Measurements from ENCODE around the gene NUCB2.

Gene NUCB2

DNA sequence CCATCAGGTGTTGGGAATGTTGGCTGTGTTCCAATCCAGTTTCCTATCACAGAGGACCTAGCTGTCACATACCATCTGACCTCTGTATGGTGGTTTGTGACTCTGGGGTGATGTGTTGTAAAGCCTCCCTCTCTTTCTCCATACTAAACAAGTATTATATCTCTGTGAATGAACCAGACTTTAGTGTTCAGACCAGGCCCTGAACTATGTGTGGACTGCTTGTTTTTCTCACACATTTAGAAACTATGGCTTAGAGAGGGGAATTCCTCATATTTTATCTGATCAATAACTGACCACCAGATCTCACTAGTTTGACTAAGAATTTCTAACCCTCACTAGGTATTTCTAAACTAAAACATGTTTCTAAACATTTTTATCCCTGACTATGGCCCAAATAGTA lies 92.6 kb downstream of the NUCB2 start:
- H3K4me3 ChIP-seq (ENCODE audit: low read depth, low read length): no peak overlapping the region
- TF ChIP-seq, protein P1, sequence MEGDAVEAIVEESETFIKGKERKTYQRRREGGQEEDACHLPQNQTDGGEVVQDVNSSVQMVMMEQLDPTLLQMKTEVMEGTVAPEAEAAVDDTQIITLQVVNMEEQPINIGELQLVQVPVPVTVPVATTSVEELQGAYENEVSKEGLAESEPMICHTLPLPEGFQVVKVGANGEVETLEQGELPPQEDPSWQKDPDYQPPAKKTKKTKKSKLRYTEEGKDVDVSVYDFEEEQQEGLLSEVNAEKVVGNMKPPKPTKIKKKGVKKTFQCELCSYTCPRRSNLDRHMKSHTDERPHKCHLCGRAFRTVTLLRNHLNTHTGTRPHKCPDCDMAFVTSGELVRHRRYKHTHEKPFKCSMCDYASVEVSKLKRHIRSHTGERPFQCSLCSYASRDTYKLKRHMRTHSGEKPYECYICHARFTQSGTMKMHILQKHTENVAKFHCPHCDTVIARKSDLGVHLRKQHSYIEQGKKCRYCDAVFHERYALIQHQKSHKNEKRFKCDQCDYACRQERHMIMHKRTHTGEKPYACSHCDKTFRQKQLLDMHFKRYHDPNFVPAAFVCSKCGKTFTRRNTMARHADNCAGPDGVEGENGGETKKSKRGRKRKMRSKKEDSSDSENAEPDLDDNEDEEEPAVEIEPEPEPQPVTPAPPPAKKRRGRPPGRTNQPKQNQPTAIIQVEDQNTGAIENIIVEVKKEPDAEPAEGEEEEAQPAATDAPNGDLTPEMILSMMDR (IDR thresholded peaks at IDR 0.05; ENCODE audit: borderline replicate concordance, insufficient read depth, low read depth, low read length): no peak

- TF ChIP-seq, protein P1 (IDR thresholded peaks at IDR 0.05; ENCODE audit: borderline replicate concordance, insufficient read depth, low read depth, low read length): no peak
- H3K4me3 ChIP-seq (ENCODE audit: low read depth, low read length): no peak overlapping the region
Measured at GRCh38 chr11:17369684-17370243, 93.2 kb downstream of the NUCB2 start.

GRCh38 chr11:17371614-17372013 lies 95.1 kb downstream of the NUCB2 start:
- no peak overlapping the region for H3K4me3 ChIP-seq (ENCODE audit: low read depth, low read length)
- TF ChIP-seq, protein P1 (IDR thresholded peaks at IDR 0.05; ENCODE audit: borderline replicate concordance, insufficient read depth, low read depth, low read length): no peak

DNA sequence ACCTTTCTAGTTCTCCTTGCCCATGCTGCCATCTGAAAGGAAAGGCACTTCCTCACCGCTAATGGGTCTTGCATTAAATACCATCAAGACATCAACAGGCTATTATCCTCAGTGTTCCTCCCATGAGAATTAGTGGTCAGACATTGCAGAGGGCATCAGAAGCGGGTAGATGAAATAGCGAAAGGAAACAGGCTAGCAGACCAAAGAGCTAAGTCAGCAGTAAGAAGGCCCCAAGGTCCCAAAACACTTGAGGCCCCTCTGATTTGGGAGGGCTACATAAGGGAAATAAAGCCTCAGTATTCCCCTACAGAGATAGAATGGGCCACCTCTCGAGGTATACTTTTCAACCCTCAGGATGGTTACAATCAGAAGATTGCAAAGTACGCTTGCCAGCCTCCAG lies 99.0 kb downstream of the NUCB2 start:
- TF ChIP-seq, protein P1 (IDR thresholded peaks at IDR 0.05; ENCODE audit: borderline replicate concordance, insufficient read depth, low read depth, low read length): no peak
- H3K4me3 ChIP-seq (ENCODE audit: low read depth, low read length): no peak overlapping the region

DNA sequence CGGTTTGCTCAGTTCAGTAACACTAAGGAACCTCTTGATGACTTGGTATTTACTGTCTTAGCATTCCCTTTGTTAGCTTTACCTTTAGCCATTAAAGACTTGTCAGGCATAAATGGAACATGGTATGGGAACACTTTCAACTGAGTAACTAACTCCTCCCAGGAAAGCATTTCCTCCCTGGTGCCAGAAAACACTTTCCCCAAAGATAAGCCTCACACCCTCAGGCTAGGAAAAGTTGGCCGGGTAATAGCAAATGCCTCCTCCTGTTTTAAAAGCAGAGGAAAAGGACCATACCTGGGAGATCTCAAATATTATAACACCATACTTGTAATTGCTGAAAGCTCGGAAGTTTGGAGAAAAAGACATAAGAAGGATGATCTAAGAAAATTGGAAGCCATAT lies 100.0 kb downstream of the NUCB2 start:
- TF ChIP-seq, protein P1 (IDR thresholded peaks at IDR 0.05; ENCODE audit: borderline replicate concordance, insufficient read depth, low read depth, low read length): no peak

DNA sequence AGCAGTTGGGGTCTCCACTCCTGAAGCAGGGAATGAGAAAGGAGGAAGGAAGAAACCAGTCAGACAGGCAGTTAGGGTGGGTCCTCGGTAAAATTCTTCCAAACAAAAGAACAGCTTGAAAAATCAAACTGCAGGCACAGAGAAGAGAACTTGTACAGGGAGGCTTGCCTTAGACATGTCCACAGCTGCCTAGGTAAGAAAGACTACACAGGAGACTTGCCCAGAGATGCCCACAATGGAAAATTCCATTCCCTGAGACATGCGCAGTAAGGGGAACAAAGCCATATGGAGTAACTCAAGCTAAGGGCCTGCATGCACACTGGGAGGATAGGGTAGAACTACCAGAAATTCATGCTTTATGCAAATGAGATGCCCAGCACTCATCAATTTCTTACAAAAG lies 102.1 kb downstream of the NUCB2 start:
- TF ChIP-seq, protein P1 (IDR thresholded peaks at IDR 0.05; ENCODE audit: borderline replicate concordance, insufficient read depth, low read depth, low read length): no peak

More for the DNA sequence above, 100.0 kb downstream of the NUCB2 start:
- H3K4me3 ChIP-seq (ENCODE audit: low read depth, low read length): no peak overlapping the region

GRCh38 chr11:17379383-17380180 lies 103.0 kb downstream of the NUCB2 start:
- no peak overlapping the region for H3K4me3 ChIP-seq (ENCODE audit: low read depth, low read length)
- TF ChIP-seq, protein P1 (IDR thresholded peaks at IDR 0.05; ENCODE audit: borderline replicate concordance, insufficient read depth, low read depth, low read length): no peak

More for the DNA sequence above, 102.1 kb downstream of the NUCB2 start:
- H3K4me3 ChIP-seq (ENCODE audit: low read depth, low read length): no peak overlapping the region
